Measurements from ENCODE around the gene IRAK1.

Gene IRAK1

GRCh38 chrX:153960786-153961185, 58.9 kb downstream of the IRAK1 start:
- no peak overlapping the region for H3K4me3 Mint-ChIP-seq

More at GRCh38 chrX:153960786-153961185, 58.9 kb downstream of the IRAK1 start:
- Mint-ChIP-seq H3K27me3 (no peaks in the 10 kb centered on the region), H3K9me3 (no peaks in the 10 kb centered on the region), H3K4me1 (peaks cover 3 to 7% of the 10 kb centered on the region in 2 donors), H3K36me3 (peaks cover 8 to 42% of the 10 kb centered on the region in 2 donors), H3K27ac (peak overlapping the region; percentile 25)
- DNase-seq (no peak), ATAC-seq (replicated peaks) (no peak)

All from stimulated activated naive B cell treated with anti-CD40 and anti-IgM and Interleukin-4, amounts not matched to agents 10 μg/mL and 1 μg/mL and 100 μg/mL, for 72 hours (primary cell).